GM12878 (cell line): ENCODE measurements around the gene NPHP1. TPM values are rescaled to one million over a fixed set of nuclear protein-coding genes. Genes with fewer than 3 reads are reported as not detected.
"Not testable (repeated sequence)": the region's sequence is repeated elsewhere in the genome, so short reads cannot be mapped to it uniquely, and the experiment has no call there.

Source experiments
- ATAC-seq: fragments of 200-7000 bp; cut with Tn5 transposase; 3 replicates; pipeline ENCODE4 v1.9.1; 2020; ENCODE audit warnings: mild to moderate bottlenecking, moderate library complexity
- BruUV-seq: library from RNA; stranded (reverse); fragments of 400-500 nt; replicated peaks from 2 replicates; lab custom pipeline; 2021; lab: Mats Ljungman, UMichigan
- CTCF ChIA-PET: fragments of 300-600 bp; sonication (Branson Sonifier 250); formaldehyde crosslinking; extraction: SDS; loops from one replicate; lab custom pipeline; 2021; ENCODE audit warnings: inconsistent platforms; lab: Yijun Ruan, JAX
- POLR2A ChIA-PET: fragments of 350-600 bp; formaldehyde crosslinking; extraction: SDS; loops from one replicate; lab custom pipeline; 2021; ENCODE audit warnings: inconsistent platforms; lab: Charles Lee
- RAD21 ChIA-PET: fragments of 300-600 bp; sonication (Branson Sonifier 250); formaldehyde crosslinking; loops from one replicate; lab custom pipeline; 2023; ENCODE audit warnings: antibody characterized with exemption; ENCODE audit not compliant: unreplicated experiment; lab: Charles Lee
- SMC1A ChIA-PET: fragments of 300-600 bp; sonication (Branson Sonifier 250); formaldehyde crosslinking; loops from one replicate; lab custom pipeline; 2023; ENCODE audit not compliant: unreplicated experiment, uncharacterized antibody; lab: Charles Lee
- DNase-seq: peaks from one replicate; pipeline ENCODE4 v3.0.0-alpha.2; 2011; ENCODE audit warnings: low read depth, low spot score
- FAIRE-seq: peaks from 3 replicates; lab custom pipeline; 2011; peaks lifted over from hg19 to GRCh38; lab: Jason Lieb, UNC
- H2AFZ ChIP-seq: 2 replicates; pipeline ENCODE4 v1.6.0; 2011; ENCODE audit warnings: low read depth, low read length, control low read depth; ENCODE audit not compliant: control insufficient read depth
- H3K27ac ChIP-seq: 2 replicates; pipeline ENCODE4 v1.5.1; 2011; ENCODE audit warnings: control low read depth; ENCODE audit not compliant: control insufficient read depth, insufficient read depth
- H3K27me3 ChIP-seq, 2 experiments: replicated peaks in 1 of 2; 2 replicates each; pipeline versions ENCODE4 v1.6.0 to v1.6.1; 2011; ENCODE audit warnings: low read length in 1 of 2; ENCODE audit not compliant: control insufficient read depth in 2 of 2, insufficient read depth in 2 of 2
- H3K36me3 ChIP-seq, 2 experiments: 2 replicates each; pipeline ENCODE4 v1.5.1; 2011; ENCODE audit warnings: low read length in 1 of 2; ENCODE audit not compliant: control insufficient read depth in 2 of 2, insufficient read depth in 2 of 2
- H3K4me1 ChIP-seq: 2 replicates; pipeline ENCODE4 v1.6.1; 2011; ENCODE audit warnings: mild to moderate bottlenecking, low read length, moderate library complexity, mixed read lengths; ENCODE audit not compliant: control insufficient read depth, insufficient read depth
- H3K4me2 ChIP-seq: 2 replicates; pipeline ENCODE4 v1.6.0; 2011; ENCODE audit warnings: control low read depth; ENCODE audit not compliant: control insufficient read depth, insufficient read depth
- H3K4me3 ChIP-seq: fragments of 200-600 bp; sonication (generic); 2 replicates; pipeline ENCODE4 v1.5.1; 2016
- H3K79me2 ChIP-seq: 2 replicates; pipeline ENCODE4 v1.6.0; 2011; ENCODE audit warnings: low read length; ENCODE audit not compliant: control insufficient read depth, insufficient read depth
- H3K9ac ChIP-seq: 2 replicates; pipeline ENCODE4 v1.8.0; 2011; ENCODE audit warnings: low read length, control low read depth, mixed read lengths; ENCODE audit not compliant: control insufficient read depth, insufficient read depth
- H3K9me3 ChIP-seq: replicated peaks from 3 replicates; pipeline ENCODE4 v1.5.1; 2011; ENCODE audit warnings: mild to moderate bottlenecking, low read length; ENCODE audit not compliant: control insufficient read depth, insufficient read depth
- H4K20me1 ChIP-seq: 2 replicates; pipeline ENCODE4 v1.6.0; 2011; ENCODE audit not compliant: control insufficient read depth, insufficient read depth
- ASH2L ChIP-seq: fragments of 300-600, 200-600 bp; sonication (generic); IDR thresholded peaks from 2 replicates; pipeline ENCODE4 v1.6.1; 2017; ENCODE audit warnings: low read depth, mild to moderate bottlenecking, borderline replicate concordance
- CBX5 ChIP-seq: sonication (generic); IDR thresholded peaks from 2 replicates; pipeline ENCODE4 v1.6.1; 2016; ENCODE audit warnings: low read depth, moderate library complexity, mild to moderate bottlenecking, inconsistent platforms
- CREM ChIP-seq: IDR thresholded peaks from 2 replicates; pipeline ENCODE4 v1.6.1; 2014; ENCODE audit warnings: antibody characterized with exemption, low read depth
- HDAC2 ChIP-seq: fragments of 200-600 bp; sonication (generic); IDR thresholded peaks from 2 replicates; pipeline ENCODE4 v1.6.1; 2017
- MTA3 ChIP-seq: IDR thresholded peaks from 2 replicates; pipeline ENCODE4 v1.6.1; 2012; ENCODE audit warnings: low read length, inconsistent platforms, borderline replicate concordance
- POU2F2 ChIP-seq: IDR thresholded peaks from 3 replicates; pipeline ENCODE4 v1.6.1; 2011; ENCODE audit warnings: low read depth, mild to moderate bottlenecking, low read length, borderline replicate concordance
- RAD51 ChIP-seq: fragments of 450-650 bp; IDR thresholded peaks from 2 replicates; pipeline ENCODE4 v1.6.1; 2016; ENCODE audit warnings: moderate library complexity, mild to moderate bottlenecking, inconsistent platforms
- TBL1XR1 ChIP-seq: IDR thresholded peaks from 2 replicates; pipeline ENCODE4 v1.6.1; 2012; ENCODE audit warnings: low read depth, low read length, improper control_type of control experiment
- YBX1 ChIP-seq: fragments of 450-650 bp; IDR thresholded peaks from 2 replicates; pipeline ENCODE4 v1.6.1; 2016; ENCODE audit warnings: antibody characterized with exemption
- ZNF384 ChIP-seq: IDR thresholded peaks from 2 replicates; pipeline ENCODE4 v1.6.1; 2012; ENCODE audit warnings: low read depth, mild to moderate bottlenecking, low read length, improper control_type of control experiment, borderline replicate concordance
- WGBS: methylation state at CpG from one replicate; pipeline ENCODE4 v1.1.6; 2016; ENCODE audit warnings: low lambda C conversion rate; ENCODE audit not compliant: insufficient replicate concordance, insufficient coverage; ENCODE audit errors: missing lambda C conversion rate; 5-methylcytosine and 5-hydroxymethylcytosine counted together
- in situ Hi-C: fragments of 300-500 bp; cut with MboI; formaldehyde crosslinking; loops from 9 replicates; pipeline ENCODE4 v1.14.3; 2018; ENCODE audit warnings: mixed read lengths
- intact Hi-C: fragments of 100-400 bp; cut with micrococcal nuclease; formaldehyde crosslinking; loops from one replicate; pipeline ENCODE4 v1.14.2; 2022; ENCODE audit not compliant: unreplicated experiment
- polyA plus RNA-seq, 11 experiments: library from polyadenylated mRNA; depleted of rRNA in 4 of 11; unstranded in 6 of 11; stranded (reverse) in 5 of 11; fragments of >200 nt; fragmentation: Nextera tagmentation in 4 of 11; fragmentation: Illumina TruSeq in 1 of 11; extraction: Ambion mirVana in 4 of 11; extraction: Trizol in 1 of 11; gene quantifications; 1 replicate in 1 of 11; 2 replicates in 10 of 11; pipeline versions ENCODE4 v1.2.1 to v1.2.3, GENCODE V29; 2011 to 2016; ENCODE audit warnings: inconsistent platforms in 2 of 11, missing spikeins in 2 of 11, low read depth in 1 of 11
- total RNA-seq, 4 experiments: library from RNA; depleted of rRNA in 3 of 4; stranded (reverse); fragments of >200 nt in 3 of 4; fragmentation: Illumina TruSeq in 1 of 4; extraction: Trizol in 1 of 4; gene quantifications; 2 replicates each; pipeline versions ENCODE4 v1.2.1 to v1.2.3, GENCODE V29; 2013 to 2021

NPHP1 gene
- total and polyA plus RNA-seq, 10 of the 15 experiments (the other 5 are each of a cell fraction or from before 2014, with no cell fraction given), result 0.23 to 3.5 (median 1.2) TPM

DNA sequence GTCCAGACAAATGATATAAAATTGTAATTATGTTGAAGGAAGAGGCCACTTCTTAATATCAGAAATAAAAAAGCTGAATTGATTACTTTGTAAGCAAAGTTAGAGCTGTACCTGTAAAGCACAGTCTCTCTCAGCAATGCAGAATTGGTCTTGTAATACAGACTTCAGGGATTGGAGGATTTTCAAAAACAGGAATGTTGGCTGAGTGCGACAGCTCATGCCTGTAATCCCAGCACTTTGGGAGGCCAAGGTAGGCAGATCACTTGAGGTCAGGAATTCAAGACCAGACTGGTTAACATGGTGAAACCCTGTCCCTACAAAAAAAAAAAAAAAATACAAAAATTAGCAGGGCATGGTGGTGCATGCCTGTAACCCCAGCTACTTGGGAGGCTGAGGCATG lies 17.8 kb upstream of the NPHP1 start:
- H3K9ac ChIP-seq, SMC1A ChIA-PET, H4K20me1 ChIP-seq, H3K4me3 ChIP-seq, H3K4me2 ChIP-seq, in situ Hi-C loops, H3K36me3 ChIP-seq, H3K27ac ChIP-seq, H3K27me3 ChIP-seq, H2AFZ ChIP-seq, H3K9me3 ChIP-seq, RAD21 ChIA-PET, H3K4me1 ChIP-seq, CTCF ChIA-PET, BruUV-seq, H3K79me2 ChIP-seq, ATAC-seq, DNase-seq, intact Hi-C loops, POLR2A ChIA-PET, FAIRE-seq: not testable (repeated sequence)
- 50% methylated on average over 1 of the region's 1 CpG for WGBS

DNA sequence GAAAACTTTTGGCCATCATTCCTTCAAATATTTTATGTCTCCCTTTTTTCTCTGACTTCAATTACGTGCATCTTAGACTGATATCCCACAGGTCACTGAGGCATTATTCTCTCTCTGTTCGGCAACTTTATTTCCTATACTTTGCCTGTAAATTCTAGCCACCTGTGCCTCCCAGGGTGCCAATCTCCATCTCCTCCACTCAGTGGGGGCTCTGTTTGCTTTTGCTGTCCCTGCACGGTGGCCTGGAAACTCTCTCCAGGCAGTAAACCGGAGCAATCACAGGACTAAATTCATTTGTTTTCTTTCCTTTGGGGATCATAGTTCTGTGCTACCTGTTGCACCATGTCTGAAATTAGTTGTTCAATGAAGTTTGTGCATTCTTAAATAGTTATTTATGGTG lies 17.1 kb upstream of the NPHP1 start:
- ChIA-PET POLR2A (no interaction called here), SMC1A (no interaction called here), CTCF (no interaction called here), RAD21 (no interaction called here)
- H3K9ac ChIP-seq, result no peak overlapping the region
- H4K20me1 ChIP-seq, result no peaks in the 10 kb centered on the region
- H3K27me3 ChIP-seq, result no peaks in the 10 kb centered on the region; a peak in 2 of 4 replicates
- no peak overlapping the region for H3K4me2 ChIP-seq
- no peak for DNase-seq
- no peak for ATAC-seq
- in situ Hi-C loops, result no loop called here
- H2AFZ ChIP-seq, result no peak overlapping the region
- no peaks in the 10 kb centered on the region for H3K79me2 ChIP-seq
- H3K9me3 ChIP-seq, result no peaks in the 10 kb centered on the region
- TF ChIP-seq MTA3 (no peak), CBX5 (no peak), RAD51 (no peak), YBX1 (no peak), CREM (no peak), HDAC2 (no peak), POU2F2 (no peak), ASH2L (no peak), ZNF384 (no peak), TBL1XR1 (no peak)
- intact Hi-C loops, result no loop called here
- FAIRE-seq, result no peak
- WGBS, result 22% methylated on average over 4 of the region's 4 CpGs
- H3K36me3 ChIP-seq, result no peaks in the 10 kb centered on the region
- no TSS peak for BruUV-seq
- no peak overlapping the region for H3K27ac ChIP-seq
- no peaks in the 10 kb centered on the region for H3K4me1 ChIP-seq
- H3K4me3 ChIP-seq, result no peak overlapping the region
